Brain microvascular endothelial cell (primary cell): ENCODE results near the gene CEP85L.
A peak's percentile ranks its signal among the peaks of the same experiment; 100 is the strongest.

Experiments used
- DNase-seq: peaks from one replicate; pipeline ENCODE4 v3.0.0-alpha.2; 2020
- H3K27ac ChIP-seq: fragments of 250-450 bp; sonication (Bioruptor Pico); 2 replicates; pipeline ENCODE4 v1.5.1; 2020; ENCODE audit warnings: mild to moderate bottlenecking, moderate library complexity
- H3K27me3 ChIP-seq: fragments of 250-450 bp; sonication (Bioruptor Pico); replicated peaks from 2 replicates; pipeline ENCODE4 v1.5.1; 2020; ENCODE audit warnings: mild to moderate bottlenecking
- H3K36me3 ChIP-seq: fragments of 250-450 bp; sonication (Bioruptor Pico); replicated peaks from 2 replicates; pipeline ENCODE4 v1.5.1; 2020; ENCODE audit warnings: mild to moderate bottlenecking
- H3K4me3 ChIP-seq: 2 replicates; pipeline ENCODE4 v1.5.1; 2011; ENCODE audit warnings: low read depth, mild to moderate bottlenecking, control low read depth, low read length, moderate library complexity
- CTCF ChIP-seq: IDR thresholded peaks from 2 replicates; pipeline ENCODE4 v1.5.1; 2011; ENCODE audit warnings: low read depth, mild to moderate bottlenecking, moderate library complexity, low read length, control low read depth, inconsistent platforms; ENCODE audit errors: missing control alignments
- in situ Hi-C: cut with HindIII; loops from 2 replicates; pipeline ENCODE4 v1.10.0; 2017; ENCODE audit warnings: low sequenced_read_pairs, low pct_ligation_motif_present

Gene CEP85L

GRCh38 chr6:118485601-118486550 lies 165.5 kb downstream of the CEP85L start:
- Histone ChIP-seq H3K27me3 (no peaks in the 10 kb centered on the region), H3K36me3 (peaks cover 4% of the 10 kb centered on the region), H3K27ac (no peak overlapping the region), H3K4me3 (no peak overlapping the region)
- no peak for TF ChIP-seq CTCF
- in situ Hi-C loops, result no loop called here
- no peak for DNase-seq

- Histone ChIP-seq H3K27me3 (no peaks in the 10 kb centered on the region), H3K36me3 (peaks cover 7% of the 10 kb centered on the region), H3K4me3 (no peak overlapping the region), H3K27ac (no peak overlapping the region)
- in situ Hi-C loops, result no loop called here
- no peak for TF ChIP-seq CTCF
- no peak for DNase-seq
Observed at GRCh38 chr6:118476551-118476950, 174.8 kb downstream of the CEP85L start.

- no peak for DNase-seq
- in situ Hi-C loops, result no loop called here
- H3K36me3 ChIP-seq, result no peaks in the 10 kb centered on the region
- H3K27ac ChIP-seq, result no peak overlapping the region
- no peak overlapping the region for H3K4me3 ChIP-seq
- TF ChIP-seq CTCF, result no peak
- no peaks in the 10 kb centered on the region for H3K27me3 ChIP-seq
Observed at GRCh38 chr6:118473266-118473665, 178.1 kb downstream of the CEP85L start.

GRCh38 chr6:118469468-118469867 lies 181.9 kb downstream of the CEP85L start:
- no peak overlapping the region for H3K27ac ChIP-seq

GRCh38 chr6:118468682-118469465 lies 182.5 kb downstream of the CEP85L start:
- in situ Hi-C loops, result no loop called here
- no peak for TF ChIP-seq CTCF

More at GRCh38 chr6:118469468-118469867, 181.9 kb downstream of the CEP85L start:
- no peak for DNase-seq
- Histone ChIP-seq H3K36me3 (peaks cover 19% of the 10 kb centered on the region), H3K4me3 (no peak overlapping the region), H3K27me3 (no peaks in the 10 kb centered on the region)
- TF ChIP-seq CTCF, result no peak
- in situ Hi-C loops, result no loop called here

More at GRCh38 chr6:118468682-118469465, 182.5 kb downstream of the CEP85L start:
- no peak overlapping the region for H3K27ac ChIP-seq
- no peaks in the 10 kb centered on the region for H3K27me3 ChIP-seq
- H3K4me3 ChIP-seq, result no peak overlapping the region
- DNase-seq, result peak; percentile 37
- peaks cover 19% of the 10 kb centered on the region for H3K36me3 ChIP-seq
